Measurements from ENCODE around the gene FZD2.
A peak's percentile ranks its signal among the peaks of the same experiment; 100 is the strongest.

FZD2 gene

DNA sequence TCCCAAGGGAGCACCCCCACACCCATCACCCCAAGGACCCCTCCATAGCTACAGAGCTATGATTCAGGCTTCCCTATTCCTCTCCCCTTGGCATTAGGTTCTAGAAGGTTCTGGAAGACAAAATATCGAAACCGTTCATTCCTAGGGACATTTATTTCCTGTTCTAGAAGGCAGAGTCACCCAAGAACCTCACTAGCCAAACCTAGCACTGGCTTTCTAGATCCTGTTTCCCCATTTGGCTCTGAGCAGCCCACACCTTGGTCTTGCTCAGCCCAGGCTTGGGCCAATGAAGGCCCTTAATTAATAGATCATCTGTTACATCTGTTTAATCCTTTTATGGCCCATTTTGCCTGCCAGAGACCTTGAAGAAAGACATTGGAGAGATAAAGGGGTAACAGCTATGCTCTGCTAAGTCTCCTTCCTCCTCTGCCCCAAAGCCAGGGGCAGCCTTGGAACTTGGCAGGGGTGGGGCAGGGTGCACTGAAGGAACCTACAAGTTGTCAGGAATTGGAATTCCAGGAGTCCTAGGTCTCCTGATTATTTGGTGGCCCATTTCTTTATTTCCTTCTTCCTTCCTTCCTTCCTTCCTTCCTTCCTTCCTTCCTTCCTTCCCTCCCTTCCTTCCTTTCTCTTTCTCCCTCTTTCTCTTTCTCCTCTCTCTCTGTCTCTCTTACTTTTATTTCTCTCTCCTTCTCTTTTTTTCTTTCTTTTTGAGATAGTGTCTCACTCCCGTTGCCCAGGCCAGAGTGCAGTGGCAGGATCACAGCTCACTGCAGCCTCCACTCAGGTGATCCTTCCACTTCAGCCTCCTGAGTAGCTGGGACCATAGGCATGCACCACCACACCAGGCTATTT lies 8.7 kb upstream of the FZD2 start:
- Histone ChIP-seq H3K36me3 (ENCODE audit: control insufficient read depth in 2 of 2, insufficient read depth in 2 of 2, low read length in 2 of 2) (no peaks in the 10 kb centered on the region), H3K9ac (ENCODE audit: low read length in 2 of 2) (no peak overlapping the region), H3K4me3 (ENCODE audit: low read length in 2 of 2) (no peak overlapping the region), H3K9me3 (ENCODE audit: control insufficient read depth in 2 of 2, low read length in 2 of 2) (no peaks in the 10 kb centered on the region), H3K27me3 (ENCODE audit: control insufficient read depth in 1 of 2, insufficient read depth in 2 of 2, low read length in 2 of 2) (peaks cover 4 to 10% of the 10 kb centered on the region in 2 donors), H3K27ac (ENCODE audit: low read length) (no peak overlapping the region), H3K4me1 (ENCODE audit: control insufficient read depth, insufficient read depth, low read length) (no peaks in the 10 kb centered on the region)

DNA sequence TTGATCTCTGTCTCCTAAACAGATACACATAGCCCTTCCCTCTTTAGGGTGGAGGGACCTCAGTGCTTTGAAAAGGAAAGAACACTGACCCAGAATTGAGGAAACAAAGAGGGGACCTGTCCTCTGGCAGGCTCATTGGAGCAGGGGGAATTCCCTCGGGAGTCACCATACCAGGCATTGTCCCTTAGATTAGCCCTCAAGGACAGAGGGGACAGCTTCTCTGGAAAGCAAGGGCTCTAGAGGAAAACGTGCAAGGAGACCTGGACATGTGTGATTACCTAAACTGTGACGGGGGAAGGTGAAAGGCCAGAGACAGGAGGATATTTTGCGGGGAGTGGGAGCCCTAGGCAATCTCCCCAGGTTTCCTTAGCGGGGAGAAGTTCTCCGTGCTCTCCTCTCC lies 7.6 kb upstream of the FZD2 start:
- Histone ChIP-seq H3K9ac (ENCODE audit: low read length in 2 of 2) (no peak overlapping the region), H3K4me3 (ENCODE audit: low read length in 2 of 2) (no peak overlapping the region), H3K27ac (ENCODE audit: low read length) (no peak overlapping the region), H3K36me3 (ENCODE audit: control insufficient read depth in 2 of 2, insufficient read depth in 2 of 2, low read length in 2 of 2) (no peaks in the 10 kb centered on the region), H3K4me1 (ENCODE audit: control insufficient read depth, insufficient read depth, low read length) (no peaks in the 10 kb centered on the region), H3K9me3 (ENCODE audit: control insufficient read depth in 2 of 2, low read length in 2 of 2) (no peaks in the 10 kb centered on the region), H3K27me3 (ENCODE audit: control insufficient read depth in 1 of 2, insufficient read depth in 2 of 2, low read length in 2 of 2) (peaks cover 4 to 7% of the 10 kb centered on the region in 2 donors)

DNA sequence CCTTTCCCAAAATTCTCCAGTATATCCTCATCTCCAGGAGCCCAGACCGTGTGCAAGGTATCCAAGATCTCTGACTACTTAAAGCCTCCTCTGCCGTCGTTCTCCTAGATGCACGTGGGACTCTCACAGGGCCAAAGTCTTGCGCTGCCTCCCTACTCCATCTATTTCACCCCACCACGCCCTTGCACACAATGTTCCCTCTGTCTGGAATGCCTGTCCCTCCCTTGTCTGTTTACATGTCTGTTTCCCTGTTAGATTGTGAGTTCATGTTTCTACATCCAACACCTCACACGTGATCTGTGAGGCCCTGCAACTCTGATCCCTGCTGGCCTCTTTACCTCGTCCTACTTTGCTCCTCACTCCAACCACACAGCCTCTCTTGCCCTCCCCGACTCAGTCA lies 4.9 kb upstream of the FZD2 start:
- Histone ChIP-seq H3K9ac (ENCODE audit: low read length in 2 of 2) (no peak overlapping the region), H3K4me3 (ENCODE audit: low read length in 2 of 2) (no peak overlapping the region)

DNA sequence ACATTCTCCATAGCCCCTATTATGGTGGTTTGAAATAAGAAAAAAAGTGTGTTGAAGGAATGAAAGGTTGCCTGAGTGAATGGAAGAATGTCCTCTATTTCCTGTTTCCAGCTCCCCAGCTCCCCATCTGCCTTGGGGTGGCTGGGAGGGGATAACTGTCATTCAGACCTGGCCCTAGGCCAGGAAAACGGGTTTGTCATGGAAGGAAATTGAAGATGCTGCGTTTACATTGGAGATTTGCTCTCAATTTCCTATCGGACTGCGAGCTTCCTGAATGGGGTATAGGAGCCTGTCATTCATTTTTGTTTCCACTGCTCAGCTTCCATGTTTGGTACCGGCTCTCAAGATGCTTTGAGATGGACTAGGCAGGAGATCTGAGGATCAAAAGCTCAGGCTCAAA lies 2.2 kb upstream of the FZD2 start:
- peaks cover 15 to 19% of the 10 kb centered on the region in 2 donors for H3K27me3 ChIP-seq (ENCODE audit: control insufficient read depth in 1 of 2, insufficient read depth in 2 of 2, low read length in 2 of 2)
- H3K4me3 ChIP-seq (ENCODE audit: low read length in 2 of 2) = no peak overlapping the region
- H3K9me3 ChIP-seq (ENCODE audit: control insufficient read depth in 2 of 2, low read length in 2 of 2) = no peaks in the 10 kb centered on the region
- H3K4me1 ChIP-seq (ENCODE audit: control insufficient read depth, insufficient read depth, low read length) = peaks cover 18% of the 10 kb centered on the region
- H3K27ac ChIP-seq (ENCODE audit: low read length) = no peak overlapping the region
- H3K36me3 ChIP-seq (ENCODE audit: control insufficient read depth in 2 of 2, insufficient read depth in 2 of 2, low read length in 2 of 2) = no peaks in the 10 kb centered on the region
- H3K9ac ChIP-seq (ENCODE audit: low read length in 2 of 2) = no peak overlapping the region

More for the DNA sequence above, 4.9 kb upstream of the FZD2 start:
- peaks cover 4 to 5% of the 10 kb centered on the region in 2 donors for H3K27me3 ChIP-seq (ENCODE audit: control insufficient read depth in 1 of 2, insufficient read depth in 2 of 2, low read length in 2 of 2)
- no peaks in the 10 kb centered on the region for H3K9me3 ChIP-seq (ENCODE audit: control insufficient read depth in 2 of 2, low read length in 2 of 2)
- peaks cover 7% of the 10 kb centered on the region for H3K4me1 ChIP-seq (ENCODE audit: control insufficient read depth, insufficient read depth, low read length)
- H3K36me3 ChIP-seq (ENCODE audit: control insufficient read depth in 2 of 2, insufficient read depth in 2 of 2, low read length in 2 of 2) = no peaks in the 10 kb centered on the region
- H3K27ac ChIP-seq (ENCODE audit: low read length) = no peak overlapping the region

DNA sequence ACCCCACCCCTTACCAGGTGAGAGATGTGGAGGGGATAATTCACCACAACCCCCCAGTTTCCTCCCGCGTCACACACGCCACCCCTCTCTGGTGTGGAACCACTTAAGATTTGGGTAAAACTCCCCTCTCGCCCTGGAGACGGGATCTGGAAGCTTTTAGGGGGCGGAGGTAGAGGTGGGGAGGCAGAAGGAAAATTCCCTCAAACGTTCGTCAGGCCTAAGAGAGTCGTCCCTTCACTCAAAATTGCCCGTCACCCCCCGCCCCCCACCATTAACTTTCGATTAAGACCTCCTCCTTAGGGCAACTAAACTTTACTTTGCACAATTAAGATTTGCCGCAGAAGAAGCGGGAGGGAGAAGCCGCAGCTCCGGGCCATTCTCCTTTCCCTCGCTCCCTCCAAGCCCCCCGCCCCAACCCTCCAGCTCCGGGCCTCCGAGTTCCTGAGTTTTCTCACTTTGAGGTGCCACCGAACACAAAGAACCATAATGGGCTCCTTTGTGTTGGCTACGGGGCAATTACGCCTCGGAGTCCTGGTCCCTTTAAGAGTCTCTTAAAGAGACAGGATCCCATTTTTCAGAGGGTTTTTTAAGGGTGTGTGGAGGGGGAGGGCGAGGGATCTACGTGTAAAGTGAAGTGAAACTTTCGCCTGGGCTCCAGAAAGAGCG lies 985 bp upstream of the FZD2 start:
- Histone ChIP-seq H3K4me3 (ENCODE audit: low read length in 2 of 2) (peak overlapping the region; percentile 78 to 85), H3K4me1 (ENCODE audit: control insufficient read depth, insufficient read depth, low read length) (peaks cover 18% of the 10 kb centered on the region), H3K9ac (ENCODE audit: low read length in 2 of 2) (peak overlapping the region; percentile 66 to 82), H3K27ac (ENCODE audit: low read length) (peak overlapping the region; percentile 49), H3K36me3 (ENCODE audit: control insufficient read depth in 2 of 2, insufficient read depth in 2 of 2, low read length in 2 of 2) (no peaks in the 10 kb centered on the region), H3K9me3 (ENCODE audit: control insufficient read depth in 2 of 2, low read length in 2 of 2) (no peaks in the 10 kb centered on the region), H3K27me3 (ENCODE audit: control insufficient read depth in 1 of 2, insufficient read depth in 2 of 2, low read length in 2 of 2) (peaks cover 21 to 24% of the 10 kb centered on the region in 2 donors)

DNA sequence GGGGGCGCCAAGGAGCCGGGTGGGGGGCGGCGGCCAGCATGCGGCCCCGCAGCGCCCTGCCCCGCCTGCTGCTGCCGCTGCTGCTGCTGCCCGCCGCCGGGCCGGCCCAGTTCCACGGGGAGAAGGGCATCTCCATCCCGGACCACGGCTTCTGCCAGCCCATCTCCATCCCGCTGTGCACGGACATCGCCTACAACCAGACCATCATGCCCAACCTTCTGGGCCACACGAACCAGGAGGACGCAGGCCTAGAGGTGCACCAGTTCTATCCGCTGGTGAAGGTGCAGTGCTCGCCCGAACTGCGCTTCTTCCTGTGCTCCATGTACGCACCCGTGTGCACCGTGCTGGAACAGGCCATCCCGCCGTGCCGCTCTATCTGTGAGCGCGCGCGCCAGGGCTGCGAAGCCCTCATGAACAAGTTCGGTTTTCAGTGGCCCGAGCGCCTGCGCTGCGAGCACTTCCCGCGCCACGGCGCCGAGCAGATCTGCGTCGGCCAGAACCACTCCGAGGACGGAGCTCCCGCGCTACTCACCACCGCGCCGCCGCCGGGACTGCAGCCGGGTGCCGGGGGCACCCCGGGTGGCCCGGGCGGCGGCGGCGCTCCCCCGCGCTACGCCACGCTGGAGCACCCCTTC lies 484 bp downstream of the FZD2 start:
- peaks cover 18% of the 10 kb centered on the region for H3K4me1 ChIP-seq (ENCODE audit: control insufficient read depth, insufficient read depth, low read length)
- no peaks in the 10 kb centered on the region for H3K9me3 ChIP-seq (ENCODE audit: control insufficient read depth in 2 of 2, low read length in 2 of 2)
- H3K27me3 ChIP-seq (ENCODE audit: control insufficient read depth in 1 of 2, insufficient read depth in 2 of 2, low read length in 2 of 2) = peaks cover 21 to 33% of the 10 kb centered on the region in 2 donors
- no peaks in the 10 kb centered on the region for H3K36me3 ChIP-seq (ENCODE audit: control insufficient read depth in 2 of 2, insufficient read depth in 2 of 2, low read length in 2 of 2)
- H3K27ac ChIP-seq (ENCODE audit: low read length) = no peak overlapping the region
- no peak overlapping the region for H3K9ac ChIP-seq (ENCODE audit: low read length in 2 of 2)
- H3K4me3 ChIP-seq (ENCODE audit: low read length in 2 of 2) = peak overlapping the region; percentile 71 to 73

DNA sequence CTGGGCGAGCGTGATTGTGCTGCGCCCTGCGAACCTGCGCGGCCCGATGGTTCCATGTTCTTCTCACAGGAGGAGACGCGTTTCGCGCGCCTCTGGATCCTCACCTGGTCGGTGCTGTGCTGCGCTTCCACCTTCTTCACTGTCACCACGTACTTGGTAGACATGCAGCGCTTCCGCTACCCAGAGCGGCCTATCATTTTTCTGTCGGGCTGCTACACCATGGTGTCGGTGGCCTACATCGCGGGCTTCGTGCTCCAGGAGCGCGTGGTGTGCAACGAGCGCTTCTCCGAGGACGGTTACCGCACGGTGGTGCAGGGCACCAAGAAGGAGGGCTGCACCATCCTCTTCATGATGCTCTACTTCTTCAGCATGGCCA lies 1.0 kb downstream of the FZD2 start:
- H3K27ac ChIP-seq (ENCODE audit: low read length) = no peak overlapping the region
- H3K36me3 ChIP-seq (ENCODE audit: control insufficient read depth in 2 of 2, insufficient read depth in 2 of 2, low read length in 2 of 2) = no peaks in the 10 kb centered on the region
- peaks cover 21 to 33% of the 10 kb centered on the region in 2 donors for H3K27me3 ChIP-seq (ENCODE audit: control insufficient read depth in 1 of 2, insufficient read depth in 2 of 2, low read length in 2 of 2)
- H3K9ac ChIP-seq (ENCODE audit: low read length in 2 of 2) = no peak overlapping the region
- H3K4me3 ChIP-seq (ENCODE audit: low read length in 2 of 2) = peak overlapping the region; percentile 71 to 73
- no peaks in the 10 kb centered on the region for H3K9me3 ChIP-seq (ENCODE audit: control insufficient read depth in 2 of 2, low read length in 2 of 2)
- H3K4me1 ChIP-seq (ENCODE audit: control insufficient read depth, insufficient read depth, low read length) = peaks cover 18% of the 10 kb centered on the region

DNA sequence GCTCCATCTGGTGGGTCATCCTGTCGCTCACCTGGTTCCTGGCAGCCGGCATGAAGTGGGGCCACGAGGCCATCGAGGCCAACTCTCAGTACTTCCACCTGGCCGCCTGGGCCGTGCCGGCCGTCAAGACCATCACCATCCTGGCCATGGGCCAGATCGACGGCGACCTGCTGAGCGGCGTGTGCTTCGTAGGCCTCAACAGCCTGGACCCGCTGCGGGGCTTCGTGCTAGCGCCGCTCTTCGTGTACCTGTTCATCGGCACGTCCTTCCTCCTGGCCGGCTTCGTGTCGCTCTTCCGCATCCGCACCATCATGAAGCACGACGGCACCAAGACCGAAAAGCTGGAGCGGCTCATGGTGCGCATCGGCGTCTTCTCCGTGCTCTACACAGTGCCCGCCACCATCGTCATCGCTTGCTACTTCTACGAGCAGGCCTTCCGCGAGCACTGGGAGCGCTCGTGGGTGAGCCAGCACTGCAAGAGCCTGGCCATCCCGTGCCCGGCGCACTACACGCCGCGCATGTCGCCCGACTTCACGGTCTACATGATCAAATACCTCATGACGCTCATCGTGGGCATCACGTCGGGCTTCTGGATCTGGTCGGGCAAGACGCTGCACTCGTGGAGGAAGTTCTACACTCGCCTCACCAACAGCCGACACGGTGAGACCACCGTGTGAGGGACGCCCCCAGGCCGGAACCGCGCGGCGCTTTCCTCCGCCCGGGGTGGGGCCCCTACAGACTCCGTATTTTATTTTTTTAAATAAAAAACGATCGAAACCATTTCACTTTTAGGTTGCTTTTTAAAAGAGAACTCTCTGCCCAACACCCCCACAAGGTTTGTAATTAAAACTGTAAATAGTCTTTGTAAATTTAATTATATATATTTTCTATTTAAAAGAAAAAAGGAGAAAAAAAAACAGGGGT lies 1.7 kb downstream of the FZD2 start:
- H3K9ac ChIP-seq (ENCODE audit: low read length in 2 of 2) = no peak overlapping the region
- no peak overlapping the region for H3K27ac ChIP-seq (ENCODE audit: low read length)
- H3K4me3 ChIP-seq (ENCODE audit: low read length in 2 of 2) = peak overlapping the region in 1 of 2 donors; percentile 15
- peaks cover 18% of the 10 kb centered on the region for H3K4me1 ChIP-seq (ENCODE audit: control insufficient read depth, insufficient read depth, low read length)
- H3K36me3 ChIP-seq (ENCODE audit: control insufficient read depth in 2 of 2, insufficient read depth in 2 of 2, low read length in 2 of 2) = no peaks in the 10 kb centered on the region
- no peaks in the 10 kb centered on the region for H3K9me3 ChIP-seq (ENCODE audit: control insufficient read depth in 2 of 2, low read length in 2 of 2)
- H3K27me3 ChIP-seq (ENCODE audit: control insufficient read depth in 1 of 2, insufficient read depth in 2 of 2, low read length in 2 of 2) = peaks cover 21 to 33% of the 10 kb centered on the region in 2 donors

DNA sequence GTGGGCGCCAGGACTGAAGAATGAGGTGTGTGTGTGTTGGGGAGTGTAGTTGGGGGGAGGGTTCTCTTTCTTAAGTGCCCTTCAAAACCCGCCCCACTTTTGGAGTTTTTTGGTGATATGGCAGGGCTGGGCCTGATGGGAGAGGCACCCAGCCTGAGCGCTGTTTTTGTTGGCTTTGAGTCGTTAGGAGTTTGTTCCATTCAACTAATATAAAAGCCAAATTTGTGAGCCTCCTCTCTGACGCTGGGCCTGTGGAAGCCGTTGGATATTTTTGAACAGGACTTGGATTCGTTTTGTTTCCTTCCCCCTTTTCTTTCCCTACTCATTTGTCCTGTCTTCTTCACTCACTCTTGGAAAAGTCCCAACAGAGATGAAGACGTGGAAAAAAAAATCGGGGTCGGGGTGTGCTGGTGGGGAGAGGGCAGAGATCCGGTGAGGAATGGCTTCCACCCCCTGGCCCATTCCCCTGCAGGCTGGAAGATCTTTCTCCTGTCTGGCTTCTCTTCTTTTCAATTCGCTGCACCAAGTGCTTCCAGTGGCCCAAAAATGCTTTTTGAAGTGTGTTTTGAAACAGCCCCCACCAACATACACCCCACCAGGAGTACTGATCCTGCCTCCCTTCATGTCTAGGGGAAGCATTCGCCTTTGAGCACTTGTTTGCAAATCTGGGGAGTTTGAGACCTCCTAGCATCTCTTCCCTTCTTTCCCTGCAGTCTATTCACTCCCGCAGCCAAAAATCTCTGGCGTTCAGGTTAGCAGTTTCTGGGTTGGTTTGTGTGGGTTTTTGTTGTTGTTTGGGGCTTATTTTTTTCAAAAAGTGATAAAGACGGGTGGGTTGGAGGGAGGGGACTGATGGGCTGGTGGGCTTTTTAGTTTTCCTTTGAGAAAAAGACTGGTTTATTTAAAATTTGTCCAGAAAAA lies 2.6 kb downstream of the FZD2 start:
- Histone ChIP-seq H3K27ac (ENCODE audit: low read length) (no peak overlapping the region), H3K27me3 (ENCODE audit: control insufficient read depth in 1 of 2, insufficient read depth in 2 of 2, low read length in 2 of 2) (peaks cover 21 to 33% of the 10 kb centered on the region in 2 donors), H3K4me3 (ENCODE audit: low read length in 2 of 2) (no peak overlapping the region), H3K9me3 (ENCODE audit: control insufficient read depth in 2 of 2, low read length in 2 of 2) (no peaks in the 10 kb centered on the region), H3K4me1 (ENCODE audit: control insufficient read depth, insufficient read depth, low read length) (peaks cover 18% of the 10 kb centered on the region), H3K9ac (ENCODE audit: low read length in 2 of 2) (no peak overlapping the region), H3K36me3 (ENCODE audit: control insufficient read depth in 2 of 2, insufficient read depth in 2 of 2, low read length in 2 of 2) (no peaks in the 10 kb centered on the region)
